GM19397 (cell line): Measurements from ENCODE around the gene PLEKHA5.
"Not testable (repeated sequence)": the region's sequence is repeated elsewhere in the genome, so short reads cannot be mapped to it uniquely, and the experiment has no call there.

Source experiments
- ATAC-seq: cut with Tn5 transposase; IDR thresholded peaks from one replicate; pipeline ENCODE4 v1.9.1; 2021; ENCODE audit warnings: mild to moderate bottlenecking, moderate library complexity; ENCODE audit not compliant: unreplicated experiment

The PLEKHA5 gene

GRCh38 chr12:19224746-19225145 is 95.2 kb downstream of the PLEKHA5 start:
- ATAC-seq = no peak

- ATAC-seq = no peak
Observed at GRCh38 chr12:19227190-19227879, 97.8 kb downstream of the PLEKHA5 start.

- no peak for ATAC-seq
Observed at GRCh38 chr12:19227880-19228210, 98.3 kb downstream of the PLEKHA5 start.

GRCh38 chr12:19229021-19229420 is 99.5 kb downstream of the PLEKHA5 start:
- ATAC-seq = not testable (repeated sequence)

GRCh38 chr12:19230299-19230866 is 100.8 kb downstream of the PLEKHA5 start:
- ATAC-seq = no peak

GRCh38 chr12:19230896-19231295 is 101.4 kb downstream of the PLEKHA5 start:
- ATAC-seq = no peak

GRCh38 chr12:19234171-19234704 is 104.7 kb downstream of the PLEKHA5 start:
- no peak for ATAC-seq

- no peak for ATAC-seq
Observed at GRCh38 chr12:19234981-19235871, 105.7 kb downstream of the PLEKHA5 start.

- no peak for ATAC-seq
Observed at GRCh38 chr12:19236656-19237055, 107.1 kb downstream of the PLEKHA5 start.

GRCh38 chr12:19238540-19238939 is 109.0 kb downstream of the PLEKHA5 start:
- no peak for ATAC-seq

- ATAC-seq = no peak
Observed at GRCh38 chr12:19239102-19239501, 109.6 kb downstream of the PLEKHA5 start.

- ATAC-seq = no peak
Observed at GRCh38 chr12:19239616-19240234, 110.2 kb downstream of the PLEKHA5 start.

- ATAC-seq = no peak
Observed at GRCh38 chr12:19242581-19242980, 113.0 kb downstream of the PLEKHA5 start.

- no peak for ATAC-seq
Observed at GRCh38 chr12:19243551-19243950, 114.0 kb downstream of the PLEKHA5 start.

- no peak for ATAC-seq
Observed at GRCh38 chr12:19244312-19244711, 114.8 kb downstream of the PLEKHA5 start.

- no peak for ATAC-seq
Observed at GRCh38 chr12:19245106-19245505, 115.6 kb downstream of the PLEKHA5 start.

- no peak for ATAC-seq
Observed at GRCh38 chr12:19245666-19246065, 116.1 kb downstream of the PLEKHA5 start.

GRCh38 chr12:19246933-19247332 is 117.4 kb downstream of the PLEKHA5 start:
- no peak for ATAC-seq

GRCh38 chr12:19248929-19249602 is 119.5 kb downstream of the PLEKHA5 start:
- ATAC-seq = no peak

- ATAC-seq = no peak
Observed at GRCh38 chr12:19251481-19252132, 122.1 kb downstream of the PLEKHA5 start.
